ENCODE data around the gene PAX5.

The PAX5 gene

DNA sequence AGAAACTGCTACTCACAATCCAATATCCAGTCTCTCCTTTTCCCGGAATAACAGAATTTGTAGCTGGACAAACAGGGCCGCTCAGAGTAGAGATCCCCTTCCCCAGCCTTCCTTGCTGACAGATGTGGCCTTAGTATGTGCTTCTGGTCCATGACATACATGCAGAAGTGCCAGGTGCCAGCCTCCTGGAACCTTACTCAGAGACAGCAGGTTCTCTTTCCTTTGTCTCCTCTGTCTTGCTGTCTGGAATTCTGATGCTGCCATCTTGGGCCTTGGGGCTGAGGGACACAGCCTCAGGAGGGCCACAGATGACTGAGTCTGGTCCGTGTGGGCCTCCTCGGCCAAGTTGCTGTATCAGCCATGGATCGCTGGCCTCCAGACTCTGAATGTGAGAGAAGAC lies 210.1 kb downstream of the PAX5 start:
- DNase-seq = no peak

- no peak for DNase-seq
These were observed 210.6 kb downstream of the PAX5 start for GRCh38 chr9:36823466-36823865.

DNA sequence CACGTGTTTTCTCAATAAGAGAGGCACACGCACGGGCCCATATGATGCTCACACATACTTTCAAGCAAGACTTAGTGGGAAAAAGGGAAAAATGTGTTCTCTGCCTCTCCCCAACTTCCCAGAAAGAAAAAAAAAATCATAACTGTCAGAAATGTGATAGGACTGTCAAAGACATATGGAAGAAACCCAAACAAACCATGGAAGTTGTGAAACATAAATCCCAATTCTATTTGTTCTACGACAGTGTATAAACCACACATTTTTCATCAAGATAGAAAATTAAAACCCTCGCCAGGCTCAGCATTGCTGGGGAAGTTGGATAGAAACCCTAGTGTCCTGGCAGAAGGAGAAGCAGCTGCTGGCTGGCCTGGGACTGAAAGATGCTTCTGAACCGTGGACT lies 211.9 kb downstream of the PAX5 start:
- DNase-seq = no peak

DNA sequence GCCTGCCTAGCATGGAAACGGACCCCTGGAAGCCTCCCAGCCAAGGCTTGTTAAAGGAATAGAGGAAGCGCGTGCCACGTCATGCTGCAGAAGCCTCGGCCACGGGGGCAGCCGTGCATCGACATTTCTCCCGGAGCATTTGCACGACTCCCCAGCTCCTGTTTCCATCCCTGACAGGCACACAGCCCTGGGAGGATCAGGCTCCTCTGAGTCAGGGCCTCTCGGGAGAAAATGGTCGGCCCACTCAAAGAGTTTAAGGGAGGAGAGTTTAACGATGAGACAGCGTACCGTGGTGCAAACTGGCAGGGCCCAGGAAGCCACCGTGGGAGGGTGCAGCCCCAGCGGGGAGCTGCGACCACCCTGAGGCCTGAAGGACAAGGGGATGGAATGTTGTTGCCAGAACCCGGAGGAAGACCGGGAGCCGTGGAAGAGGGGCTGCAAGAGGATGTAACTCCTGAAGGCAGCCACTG lies 213.6 kb downstream of the PAX5 start:
- DNase-seq = no peak

GRCh38 chr9:36818965-36819870 lies 214.8 kb downstream of the PAX5 start:
- no peak for DNase-seq

GRCh38 chr9:36818242-36818938 lies 215.7 kb downstream of the PAX5 start:
- DNase-seq = peak; percentile 14

DNA sequence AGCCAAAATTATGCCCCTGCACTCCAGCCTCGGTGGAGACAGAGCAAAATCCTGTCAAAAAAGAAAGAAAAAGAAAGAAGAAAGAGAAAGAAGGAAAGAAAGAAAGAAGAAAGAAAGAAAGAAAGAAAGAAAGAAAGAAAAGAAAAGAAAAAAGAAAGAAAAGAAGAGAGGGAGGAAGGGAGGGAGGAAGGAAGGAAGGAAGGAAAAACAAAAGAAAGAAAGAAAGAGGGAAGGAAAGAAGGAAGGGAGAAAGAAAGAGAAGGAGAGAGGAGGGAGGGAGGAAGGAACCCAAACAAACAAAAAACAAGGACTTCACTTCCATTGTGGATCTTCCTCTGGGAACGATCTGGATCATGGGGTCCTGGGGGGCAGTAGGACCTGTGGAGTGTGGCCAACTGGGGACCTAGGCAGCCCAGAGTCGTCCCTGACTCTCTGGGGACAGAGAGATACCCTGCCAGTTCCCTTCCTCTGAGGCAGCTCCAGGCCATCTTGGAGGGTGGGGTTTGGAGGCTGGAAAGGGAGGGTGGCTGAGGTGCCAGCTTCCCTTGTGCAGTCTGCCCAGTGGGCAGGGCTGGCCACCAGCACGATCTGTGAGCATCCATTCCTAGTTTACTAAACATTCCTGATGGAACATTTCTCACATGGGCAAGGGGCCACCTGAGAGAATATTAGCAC lies 216.8 kb downstream of the PAX5 start:
- no peak for DNase-seq

GRCh38 chr9:36816371-36816770 lies 217.7 kb downstream of the PAX5 start:
- no peak for DNase-seq

DNA sequence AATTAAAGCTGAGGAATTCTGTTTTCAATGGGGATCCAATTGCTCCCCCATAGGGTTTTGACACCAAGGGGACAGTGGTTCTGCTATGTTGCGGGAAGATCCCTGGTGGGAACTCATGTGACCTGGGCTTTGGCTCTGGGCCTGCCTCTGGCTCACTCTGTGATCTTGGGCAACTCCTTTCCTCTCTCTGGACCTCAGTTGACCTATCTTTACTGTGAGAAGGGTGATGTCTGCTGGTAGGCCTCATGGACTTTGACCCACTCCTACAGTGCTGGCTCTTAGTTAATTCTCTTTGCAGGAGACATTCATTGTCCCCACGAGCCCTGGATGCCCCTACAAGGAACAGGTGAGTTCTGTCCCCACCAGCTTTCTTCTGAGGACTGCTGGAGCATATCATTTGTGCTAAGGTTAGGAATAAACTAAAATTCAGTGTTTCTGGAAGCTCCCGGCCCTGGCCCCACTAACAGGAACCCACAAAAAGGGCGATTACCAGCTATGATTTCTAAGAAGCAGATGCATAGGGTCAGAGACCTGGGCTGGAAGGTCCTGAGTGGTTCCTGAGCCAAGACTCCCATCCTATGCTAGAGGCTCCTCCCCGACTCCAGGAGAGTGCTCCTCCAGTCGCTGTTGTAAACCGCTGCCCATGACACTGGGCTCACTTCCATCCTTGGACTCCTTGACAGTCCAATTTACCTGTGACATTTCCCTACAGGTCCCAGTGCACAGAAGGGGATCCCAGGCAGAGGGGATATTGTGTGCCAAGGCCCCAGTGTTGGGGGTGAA lies 218.3 kb downstream of the PAX5 start:
- DNase-seq = no peak

GRCh38 chr9:36815023-36815422 lies 219.0 kb downstream of the PAX5 start:
- DNase-seq = no peak

GRCh38 chr9:36813154-36813553 lies 220.9 kb downstream of the PAX5 start:
- no peak for DNase-seq

DNA sequence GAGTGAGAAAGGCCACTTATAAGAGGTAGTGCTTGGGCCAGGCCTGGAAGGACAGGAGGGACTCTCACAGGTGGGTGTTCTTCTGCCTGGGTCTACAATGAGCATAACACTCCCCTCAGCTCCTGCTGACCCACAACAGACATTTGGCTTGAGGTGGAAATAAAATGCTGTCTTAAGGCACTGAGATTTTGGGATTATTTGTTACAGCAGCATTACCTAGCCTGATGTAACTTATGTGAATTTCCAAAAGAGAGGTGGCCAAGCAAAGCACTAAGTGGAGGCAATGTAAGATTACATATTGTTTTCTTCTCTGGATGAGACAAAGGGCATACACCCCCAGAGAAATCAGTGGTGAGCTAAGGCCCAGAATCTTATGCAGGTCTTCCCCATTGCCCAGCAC lies 221.5 kb downstream of the PAX5 start:
- no peak for DNase-seq

DNA sequence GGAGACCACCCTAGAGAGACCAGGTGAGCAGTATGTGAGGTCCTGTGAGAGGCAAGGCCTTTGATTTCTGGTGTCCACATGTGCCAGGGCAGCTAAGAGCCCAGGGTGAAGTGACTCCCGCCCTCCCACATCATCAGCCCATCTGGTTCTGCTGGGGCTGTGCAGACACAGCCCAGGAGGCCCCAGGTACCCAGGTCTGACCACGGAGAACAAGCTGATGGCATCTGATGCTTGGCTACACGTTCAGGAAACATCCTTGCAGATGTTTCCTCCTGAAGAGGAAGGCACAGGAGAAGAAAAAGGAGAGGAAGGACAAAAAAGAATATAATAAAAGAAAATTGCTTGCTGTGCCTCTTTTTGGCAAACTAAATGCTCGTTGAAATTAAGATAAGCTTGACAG lies 225.8 kb downstream of the PAX5 start:
- DNase-seq = peak; percentile 53

- no peak for DNase-seq
These were observed 230.1 kb downstream of the PAX5 start for GRCh38 chr9:36803961-36804360.

DNA sequence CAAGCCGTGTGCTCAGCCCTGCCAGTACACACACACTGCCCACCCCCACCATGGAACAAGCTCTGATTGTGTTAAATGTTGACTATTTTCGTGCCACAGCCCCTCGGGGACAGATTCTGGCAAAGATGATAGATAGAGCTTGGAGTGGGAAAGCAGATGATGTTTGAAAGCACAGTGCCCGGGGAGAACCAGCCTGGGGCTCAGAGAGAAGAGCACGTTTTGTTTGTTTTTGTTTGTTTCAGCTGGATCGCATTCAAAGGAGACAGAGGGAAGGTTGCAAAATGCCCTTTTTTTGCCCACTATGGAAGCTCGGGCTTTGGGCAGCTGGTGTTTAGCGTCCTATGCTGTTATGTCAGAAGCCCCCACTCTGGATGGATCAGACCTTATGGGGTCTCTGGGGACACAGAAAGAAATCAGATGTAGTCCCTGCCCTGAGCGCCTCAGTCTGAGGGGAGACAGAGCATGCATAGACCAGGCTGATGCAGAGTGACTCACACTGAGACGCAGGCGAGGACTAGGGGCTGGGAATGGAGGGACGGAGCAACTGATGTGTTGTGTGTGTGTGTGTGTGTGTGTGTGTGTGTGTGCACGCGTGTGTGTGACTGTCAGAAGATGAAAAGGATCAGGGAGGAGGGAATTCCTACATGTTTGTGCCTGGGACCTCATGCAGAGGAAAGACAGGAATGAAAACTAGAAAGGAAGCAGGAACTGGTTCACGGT lies 231.7 kb downstream of the PAX5 start:
- no peak for DNase-seq

DNA sequence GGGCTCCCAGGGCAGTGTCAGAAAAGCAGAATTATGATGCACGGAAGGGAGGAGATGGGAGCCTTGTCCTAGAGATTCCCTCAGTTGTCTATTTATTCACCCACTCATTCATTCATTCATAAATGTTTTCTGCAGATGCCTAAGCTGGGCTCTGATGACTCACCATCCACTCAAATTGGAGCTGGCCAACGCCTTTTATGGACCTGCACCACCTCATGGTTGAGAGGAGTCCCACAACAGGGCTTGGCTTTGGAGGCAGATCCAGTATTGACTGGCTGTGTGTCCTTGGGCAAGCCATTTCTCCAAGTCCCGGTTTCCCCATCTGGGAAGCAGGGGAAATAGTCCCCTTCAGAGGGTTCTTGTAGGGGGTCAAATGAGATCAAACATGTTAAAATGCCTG lies 233.6 kb downstream of the PAX5 start:
- no peak for DNase-seq

DNA sequence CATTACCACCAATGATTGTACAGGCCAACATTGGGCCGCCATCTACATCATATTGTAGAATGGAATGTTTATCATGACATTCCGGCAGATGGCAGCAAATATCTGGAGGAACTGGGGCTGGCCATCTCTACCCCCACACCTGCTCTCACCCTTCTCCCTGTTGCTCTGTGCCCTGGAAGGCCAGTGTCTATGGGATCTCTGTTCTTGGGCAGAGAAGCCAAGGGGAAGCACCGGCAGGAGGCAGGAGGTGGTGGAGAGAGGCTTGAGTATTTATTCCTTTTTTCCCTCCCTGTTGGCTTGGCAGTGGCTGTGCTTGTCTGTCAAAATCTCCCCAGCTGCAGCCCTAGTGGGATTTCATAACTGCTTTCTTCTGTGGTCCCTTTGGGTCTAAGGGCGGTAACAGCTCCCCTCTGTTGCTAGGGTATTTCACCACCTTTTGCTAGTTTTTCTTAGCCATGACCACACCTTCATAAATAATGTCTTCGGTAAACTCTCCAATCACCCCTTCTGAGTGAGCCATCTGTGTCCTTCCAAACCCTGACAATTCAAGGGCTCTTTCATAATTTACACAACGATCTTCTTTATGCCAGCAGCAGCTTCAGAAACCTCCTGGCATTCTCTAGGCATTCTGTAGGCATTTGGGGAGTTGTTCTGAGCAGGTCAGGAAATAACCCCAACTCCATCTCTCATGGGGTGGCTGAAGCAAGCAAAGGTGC lies 235.6 kb downstream of the PAX5 start:
- DNase-seq = peak; percentile 11

GRCh38 chr9:36797471-36798220 lies 236.4 kb downstream of the PAX5 start:
- DNase-seq = no peak

DNA sequence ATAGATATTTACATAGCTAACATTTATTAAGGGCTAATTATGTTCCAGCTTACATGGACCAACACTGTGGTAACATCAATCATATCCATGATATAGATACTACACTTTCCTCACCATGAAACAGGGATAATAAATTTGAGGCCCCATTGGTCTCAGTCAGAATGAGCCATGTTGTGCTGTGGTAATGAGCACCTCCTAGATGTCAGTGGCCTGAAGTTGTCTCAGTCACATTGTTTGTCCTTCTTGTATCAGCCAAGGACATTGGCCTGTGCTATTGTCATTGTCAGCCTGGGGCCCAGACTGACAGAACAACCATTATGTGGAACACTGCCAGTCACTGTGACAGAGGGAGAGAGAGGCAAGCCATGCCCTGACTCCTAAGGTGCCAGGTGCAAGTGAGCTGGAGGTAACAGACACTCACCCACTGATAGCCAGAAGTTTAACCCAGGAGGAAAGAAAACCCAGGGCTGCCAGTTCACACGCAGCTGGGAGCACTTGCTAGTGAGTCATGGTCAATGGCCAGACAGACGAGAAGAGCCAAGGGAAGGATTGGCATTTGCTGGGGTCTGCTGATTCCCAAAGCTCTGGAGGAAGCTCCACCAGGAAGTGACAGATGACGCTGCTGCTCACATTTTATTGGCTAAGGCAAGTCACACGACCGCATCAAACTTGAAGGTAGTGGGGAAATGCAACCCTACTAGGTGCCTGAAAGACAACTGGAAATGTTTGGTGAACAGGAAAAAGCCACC lies 237.2 kb downstream of the PAX5 start:
- DNase-seq = no peak

DNA sequence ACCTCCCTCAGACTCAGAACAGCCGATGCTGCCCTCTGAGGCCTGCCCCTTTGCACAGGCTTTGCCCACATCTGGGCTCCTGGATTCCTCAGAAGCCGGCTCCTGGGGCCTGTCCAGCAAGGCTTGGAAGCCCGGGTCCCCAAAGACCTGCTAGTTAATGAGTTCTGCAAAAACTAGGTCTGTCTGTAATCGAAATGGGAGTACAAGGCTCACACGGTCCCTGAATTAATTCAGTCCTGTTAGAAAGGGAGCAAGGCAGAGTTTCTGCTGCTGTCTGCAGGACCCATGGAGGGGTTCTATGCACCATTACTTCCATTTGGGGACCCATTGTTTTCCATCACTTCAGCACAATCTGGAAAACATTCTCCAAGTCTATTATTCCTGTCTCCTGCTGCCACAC lies 239.6 kb downstream of the PAX5 start:
- DNase-seq = no peak
